ENCODE data around the gene MPP3. TPM values are rescaled to one million over a fixed set of nuclear protein-coding genes. Genes with fewer than 3 reads are reported as not detected.

MPP3 gene
- total RNA-seq, 1 experiment from 2014 or later: 19.5 TPM

DNA sequence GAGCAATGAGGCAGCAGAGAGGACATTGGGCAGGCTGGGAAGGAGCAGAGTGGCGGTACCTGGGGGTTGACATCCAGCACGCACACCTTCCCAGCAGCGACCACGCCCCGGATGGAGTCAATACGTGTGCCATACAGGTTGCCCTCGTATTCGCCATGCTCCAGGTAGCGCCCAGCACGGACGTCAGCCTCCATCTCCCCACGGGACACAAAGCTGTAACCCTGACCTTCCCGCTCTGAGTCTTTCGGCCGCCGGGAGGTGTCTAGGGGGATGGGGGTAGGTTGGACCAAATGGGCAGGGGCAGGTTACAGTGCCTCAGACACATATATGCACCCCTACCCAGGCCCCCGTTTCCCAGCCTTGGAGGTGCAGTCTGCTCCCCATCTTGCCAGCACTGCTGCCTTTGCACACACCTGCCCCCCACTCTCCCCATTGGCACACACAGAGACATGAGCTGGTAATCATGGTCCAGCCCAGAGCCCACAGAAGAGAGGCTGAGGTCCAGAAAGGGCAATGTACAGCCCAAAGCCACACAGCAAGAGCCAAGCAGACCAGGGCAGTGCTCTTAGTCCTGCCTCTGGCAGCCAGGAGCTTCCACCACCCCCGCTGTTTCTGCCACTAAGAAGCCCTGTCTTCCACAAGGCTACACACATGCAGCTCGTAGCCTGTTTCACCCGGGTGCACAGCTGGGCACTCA, 46.9 kb upstream of the MPP3 start:
- ATAC-seq (peak; percentile 4; the same call in 1 of the 2 replicates), DNase-seq (ENCODE audit: low read depth, low spot score) (no peak)
- Histone ChIP-seq H3K79me2 (ENCODE audit: insufficient read depth, low read length) (no peaks in the 10 kb centered on the region), H3K4me2 (ENCODE audit: low read length) (no peak overlapping the region), H4K20me1 (ENCODE audit: insufficient read depth) (no peaks in the 10 kb centered on the region), H3K9me2 (ENCODE audit: insufficient read depth) (no peaks in the 10 kb centered on the region), H3K27ac (ENCODE audit: low read depth, low read length) (no peak overlapping the region), H3K36me3 (ENCODE audit: control insufficient read depth in 1 of 2, insufficient read depth in 2 of 2, low read length in 2 of 2) (no peaks in the 10 kb centered on the region), H3K27me3 (ENCODE audit: insufficient read depth, low read length) (no peaks in the 10 kb centered on the region), H3K9me3 (ENCODE audit: control insufficient read depth in 1 of 2, insufficient read depth in 1 of 2, low read depth in 1 of 2, low read length in 2 of 2) (no peaks in the 10 kb centered on the region), H3K4me1 (ENCODE audit: control insufficient read depth in 1 of 2, insufficient read depth in 2 of 2, low read length in 2 of 2) (peaks cover 0 to 9% of the 10 kb centered on the region in 2 experiments; a peak in 2 of 4 replicates), H3K9ac (ENCODE audit: low read length) (no peak overlapping the region), H3K4me3 (replicated peaks in 1 of 2; ENCODE audit: low read depth in 1 of 2, low read length in 2 of 2) (no peak overlapping the region), H2AFZ (ENCODE audit: low read depth, low read length, poor library complexity, severe bottlenecking) (no peak overlapping the region)
- ChIA-PET POLR2A (no interaction called here), RAD21 (ENCODE audit: low non-redundant PET in 1 of 2, low total read pairs in 2 of 2, uncharacterized antibody in 2 of 2, unreplicated experiment in 2 of 2) (no interaction called here), CTCF (interaction anchor here (1.1 to 1.6 kb wide), 8 partner anchors 9 to 161 kb away, joined by 3 to 10 read pairs (median 4); partner anchors contain the start of gene CD300LG)
- TF ChIP-seq, protein P1, sequence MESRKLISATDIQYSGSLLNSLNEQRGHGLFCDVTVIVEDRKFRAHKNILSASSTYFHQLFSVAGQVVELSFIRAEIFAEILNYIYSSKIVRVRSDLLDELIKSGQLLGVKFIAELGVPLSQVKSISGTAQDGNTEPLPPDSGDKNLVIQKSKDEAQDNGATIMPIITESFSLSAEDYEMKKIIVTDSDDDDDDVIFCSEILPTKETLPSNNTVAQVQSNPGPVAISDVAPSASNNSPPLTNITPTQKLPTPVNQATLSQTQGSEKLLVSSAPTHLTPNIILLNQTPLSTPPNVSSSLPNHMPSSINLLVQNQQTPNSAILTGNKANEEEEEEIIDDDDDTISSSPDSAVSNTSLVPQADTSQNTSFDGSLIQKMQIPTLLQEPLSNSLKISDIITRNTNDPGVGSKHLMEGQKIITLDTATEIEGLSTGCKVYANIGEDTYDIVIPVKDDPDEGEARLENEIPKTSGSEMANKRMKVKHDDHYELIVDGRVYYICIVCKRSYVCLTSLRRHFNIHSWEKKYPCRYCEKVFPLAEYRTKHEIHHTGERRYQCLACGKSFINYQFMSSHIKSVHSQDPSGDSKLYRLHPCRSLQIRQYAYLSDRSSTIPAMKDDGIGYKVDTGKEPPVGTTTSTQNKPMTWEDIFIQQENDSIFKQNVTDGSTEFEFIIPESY (IDR thresholded peaks at IDR 0.05; ENCODE audit: extremely low read depth, insufficient replicate concordance, low read length): no peak
- TF ChIP-seq ZFX (IDR thresholded peaks at IDR 0.05): no peak
- TF ChIP-seq POLR2A (IDR thresholded peaks at IDR 0.05; ENCODE audit: borderline replicate concordance, extremely low read depth, insufficient read depth, insufficient read length): no peak
- TF ChIP-seq, protein P2, sequence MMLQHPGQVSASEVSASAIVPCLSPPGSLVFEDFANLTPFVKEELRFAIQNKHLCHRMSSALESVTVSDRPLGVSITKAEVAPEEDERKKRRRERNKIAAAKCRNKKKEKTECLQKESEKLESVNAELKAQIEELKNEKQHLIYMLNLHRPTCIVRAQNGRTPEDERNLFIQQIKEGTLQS (IDR thresholded peaks at IDR 0.05): no peak
- no peak for TF ChIP-seq SIN3A (IDR thresholded peaks at IDR 0.05; ENCODE audit: low read depth)
- no peak for TF ChIP-seq EZH2 (IDR thresholded peaks at IDR 0.05)
- TF ChIP-seq, protein P3, sequence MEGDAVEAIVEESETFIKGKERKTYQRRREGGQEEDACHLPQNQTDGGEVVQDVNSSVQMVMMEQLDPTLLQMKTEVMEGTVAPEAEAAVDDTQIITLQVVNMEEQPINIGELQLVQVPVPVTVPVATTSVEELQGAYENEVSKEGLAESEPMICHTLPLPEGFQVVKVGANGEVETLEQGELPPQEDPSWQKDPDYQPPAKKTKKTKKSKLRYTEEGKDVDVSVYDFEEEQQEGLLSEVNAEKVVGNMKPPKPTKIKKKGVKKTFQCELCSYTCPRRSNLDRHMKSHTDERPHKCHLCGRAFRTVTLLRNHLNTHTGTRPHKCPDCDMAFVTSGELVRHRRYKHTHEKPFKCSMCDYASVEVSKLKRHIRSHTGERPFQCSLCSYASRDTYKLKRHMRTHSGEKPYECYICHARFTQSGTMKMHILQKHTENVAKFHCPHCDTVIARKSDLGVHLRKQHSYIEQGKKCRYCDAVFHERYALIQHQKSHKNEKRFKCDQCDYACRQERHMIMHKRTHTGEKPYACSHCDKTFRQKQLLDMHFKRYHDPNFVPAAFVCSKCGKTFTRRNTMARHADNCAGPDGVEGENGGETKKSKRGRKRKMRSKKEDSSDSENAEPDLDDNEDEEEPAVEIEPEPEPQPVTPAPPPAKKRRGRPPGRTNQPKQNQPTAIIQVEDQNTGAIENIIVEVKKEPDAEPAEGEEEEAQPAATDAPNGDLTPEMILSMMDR (IDR thresholded peaks at IDR 0.05 in 2 of 3, conservative IDR thresholded peaks at IDR 0.05 in 1 of 3; ENCODE audit: borderline replicate concordance in 1 of 3, insufficient read depth in 1 of 3, low read depth in 2 of 3, low read length in 2 of 3): no peak
- TF ChIP-seq SRF (IDR thresholded peaks at IDR 0.05; ENCODE audit: low read depth): no peak
- TF ChIP-seq RAD21 (IDR thresholded peaks at IDR 0.05; ENCODE audit: low read depth): no peak
- TF ChIP-seq EZH2phosphoT487 (IDR thresholded peaks at IDR 0.05; ENCODE audit: borderline replicate concordance): no peak
- TF ChIP-seq ELF1 (IDR thresholded peaks at IDR 0.05; ENCODE audit: borderline replicate concordance, low read depth): no peak
- TF ChIP-seq CBX3 (IDR thresholded peaks at IDR 0.05; ENCODE audit: low read depth): no peak
- no TSS peak for BruUV-seq (replicated peaks)
- intact Hi-C loops (cut with micrococcal nuclease): loop anchor here (2.0 kb wide), 1 partner anchor 161 kb away; no protein-coding TSS in a partner anchor
